Sigmoid colon (tissue), 4 donors: Measurements from ENCODE around the gene TSEN54.

Experiments
- CTCF ChIP-seq, 4 experiments: fragments of 450-650 bp in 3 of 4; fragments of 200-600 bp in 1 of 4; IDR thresholded peaks; one replicate each; pipeline ENCODE4 v1.5.1; 2016 to 2019; ENCODE audit warnings: antibody characterized with exemption in 4 of 4, mild to moderate bottlenecking in 3 of 4, moderate library complexity in 2 of 4
- EP300 ChIP-seq, 4 donors: sonication (generic); formaldehyde crosslinking; IDR thresholded peaks; one replicate each; pipeline ENCODE4 v1.6.1; 2017; ENCODE audit warnings: antibody characterized with exemption in 4 of 4
- POLR2A ChIP-seq, 2 donors: fragments of 450-650 bp; IDR thresholded peaks; one replicate each; pipeline ENCODE4 v1.6.1; 2016; ENCODE audit warnings: antibody characterized with exemption in 2 of 2, mild to moderate bottlenecking in 2 of 2, moderate library complexity in 2 of 2
- POLR2AphosphoS5 ChIP-seq, 4 donors: sonication (generic); formaldehyde crosslinking; IDR thresholded peaks; one replicate each; pipeline ENCODE4 v1.6.1; 2017; ENCODE audit warnings: antibody characterized with exemption in 4 of 4

GRCh38 chr17:75523647-75524046 lies 7.3 kb downstream of the TSEN54 start:
- no peak for TF ChIP-seq CTCF (IDR thresholded peaks at IDR 0.05)
- TF ChIP-seq POLR2A (IDR thresholded peaks at IDR 0.05): no peak
- no peak for TF ChIP-seq POLR2AphosphoS5 (IDR thresholded peaks at IDR 0.05)
- no peak for TF ChIP-seq EP300 (IDR thresholded peaks at IDR 0.05)
